ENCODE results near the gene ANXA4.

DNA sequence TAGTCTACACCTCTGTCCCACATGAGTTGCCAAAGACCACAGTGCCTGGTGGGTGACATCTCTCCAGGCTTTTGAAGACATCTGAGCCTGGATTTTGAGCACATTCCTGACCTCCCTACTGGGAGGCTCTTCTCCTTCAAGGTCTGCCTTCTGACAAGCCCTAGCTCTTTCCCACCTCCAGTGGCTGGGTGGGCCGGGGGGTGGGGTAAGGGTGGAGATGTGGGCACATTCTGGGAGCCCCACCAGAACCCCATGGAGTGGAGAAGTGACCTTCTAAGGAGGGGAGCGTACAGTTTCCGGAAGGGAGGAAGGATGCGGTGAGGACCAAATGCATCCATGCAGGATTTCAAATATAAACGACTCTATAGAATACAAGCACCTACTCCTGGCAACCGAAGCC is 27.9 kb upstream of the ANXA4 start:
- TF ChIP-seq, protein P1, sequence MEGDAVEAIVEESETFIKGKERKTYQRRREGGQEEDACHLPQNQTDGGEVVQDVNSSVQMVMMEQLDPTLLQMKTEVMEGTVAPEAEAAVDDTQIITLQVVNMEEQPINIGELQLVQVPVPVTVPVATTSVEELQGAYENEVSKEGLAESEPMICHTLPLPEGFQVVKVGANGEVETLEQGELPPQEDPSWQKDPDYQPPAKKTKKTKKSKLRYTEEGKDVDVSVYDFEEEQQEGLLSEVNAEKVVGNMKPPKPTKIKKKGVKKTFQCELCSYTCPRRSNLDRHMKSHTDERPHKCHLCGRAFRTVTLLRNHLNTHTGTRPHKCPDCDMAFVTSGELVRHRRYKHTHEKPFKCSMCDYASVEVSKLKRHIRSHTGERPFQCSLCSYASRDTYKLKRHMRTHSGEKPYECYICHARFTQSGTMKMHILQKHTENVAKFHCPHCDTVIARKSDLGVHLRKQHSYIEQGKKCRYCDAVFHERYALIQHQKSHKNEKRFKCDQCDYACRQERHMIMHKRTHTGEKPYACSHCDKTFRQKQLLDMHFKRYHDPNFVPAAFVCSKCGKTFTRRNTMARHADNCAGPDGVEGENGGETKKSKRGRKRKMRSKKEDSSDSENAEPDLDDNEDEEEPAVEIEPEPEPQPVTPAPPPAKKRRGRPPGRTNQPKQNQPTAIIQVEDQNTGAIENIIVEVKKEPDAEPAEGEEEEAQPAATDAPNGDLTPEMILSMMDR (IDR thresholded peaks at IDR 0.05): no peak
- no peak for TF ChIP-seq EP300 (IDR thresholded peaks at IDR 0.05)
- TF ChIP-seq POLR2A (IDR thresholded peaks at IDR 0.05; ENCODE audit: low read length): no peak
- no peak for TF ChIP-seq JUNB (IDR thresholded peaks at IDR 0.05)
- no peak for TF ChIP-seq EHF (CRISPR knock-in tag; IDR thresholded peaks at IDR 0.05)
- TF ChIP-seq RAD21 (conservative IDR thresholded peaks at IDR 0.05 in 1 of 2, IDR thresholded peaks at IDR 0.05 in 1 of 2): no peak
- no peak for TF ChIP-seq SREBF2 (IDR thresholded peaks at IDR 0.05)
- no peak for TF ChIP-seq HDAC2 (IDR thresholded peaks at IDR 0.05)
- TF ChIP-seq, protein P2, sequence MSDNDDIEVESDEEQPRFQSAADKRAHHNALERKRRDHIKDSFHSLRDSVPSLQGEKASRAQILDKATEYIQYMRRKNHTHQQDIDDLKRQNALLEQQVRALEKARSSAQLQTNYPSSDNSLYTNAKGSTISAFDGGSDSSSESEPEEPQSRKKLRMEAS (IDR thresholded peaks at IDR 0.05): no peak
- TF ChIP-seq, protein P3, sequence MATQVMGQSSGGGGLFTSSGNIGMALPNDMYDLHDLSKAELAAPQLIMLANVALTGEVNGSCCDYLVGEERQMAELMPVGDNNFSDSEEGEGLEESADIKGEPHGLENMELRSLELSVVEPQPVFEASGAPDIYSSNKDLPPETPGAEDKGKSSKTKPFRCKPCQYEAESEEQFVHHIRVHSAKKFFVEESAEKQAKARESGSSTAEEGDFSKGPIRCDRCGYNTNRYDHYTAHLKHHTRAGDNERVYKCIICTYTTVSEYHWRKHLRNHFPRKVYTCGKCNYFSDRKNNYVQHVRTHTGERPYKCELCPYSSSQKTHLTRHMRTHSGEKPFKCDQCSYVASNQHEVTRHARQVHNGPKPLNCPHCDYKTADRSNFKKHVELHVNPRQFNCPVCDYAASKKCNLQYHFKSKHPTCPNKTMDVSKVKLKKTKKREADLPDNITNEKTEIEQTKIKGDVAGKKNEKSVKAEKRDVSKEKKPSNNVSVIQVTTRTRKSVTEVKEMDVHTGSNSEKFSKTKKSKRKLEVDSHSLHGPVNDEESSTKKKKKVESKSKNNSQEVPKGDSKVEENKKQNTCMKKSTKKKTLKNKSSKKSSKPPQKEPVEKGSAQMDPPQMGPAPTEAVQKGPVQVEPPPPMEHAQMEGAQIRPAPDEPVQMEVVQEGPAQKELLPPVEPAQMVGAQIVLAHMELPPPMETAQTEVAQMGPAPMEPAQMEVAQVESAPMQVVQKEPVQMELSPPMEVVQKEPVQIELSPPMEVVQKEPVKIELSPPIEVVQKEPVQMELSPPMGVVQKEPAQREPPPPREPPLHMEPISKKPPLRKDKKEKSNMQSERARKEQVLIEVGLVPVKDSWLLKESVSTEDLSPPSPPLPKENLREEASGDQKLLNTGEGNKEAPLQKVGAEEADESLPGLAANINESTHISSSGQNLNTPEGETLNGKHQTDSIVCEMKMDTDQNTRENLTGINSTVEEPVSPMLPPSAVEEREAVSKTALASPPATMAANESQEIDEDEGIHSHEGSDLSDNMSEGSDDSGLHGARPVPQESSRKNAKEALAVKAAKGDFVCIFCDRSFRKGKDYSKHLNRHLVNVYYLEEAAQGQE (IDR thresholded peaks at IDR 0.05): no peak
- TF ChIP-seq SMC3 (IDR thresholded peaks at IDR 0.05): no peak
- TF ChIP-seq, protein P4, sequence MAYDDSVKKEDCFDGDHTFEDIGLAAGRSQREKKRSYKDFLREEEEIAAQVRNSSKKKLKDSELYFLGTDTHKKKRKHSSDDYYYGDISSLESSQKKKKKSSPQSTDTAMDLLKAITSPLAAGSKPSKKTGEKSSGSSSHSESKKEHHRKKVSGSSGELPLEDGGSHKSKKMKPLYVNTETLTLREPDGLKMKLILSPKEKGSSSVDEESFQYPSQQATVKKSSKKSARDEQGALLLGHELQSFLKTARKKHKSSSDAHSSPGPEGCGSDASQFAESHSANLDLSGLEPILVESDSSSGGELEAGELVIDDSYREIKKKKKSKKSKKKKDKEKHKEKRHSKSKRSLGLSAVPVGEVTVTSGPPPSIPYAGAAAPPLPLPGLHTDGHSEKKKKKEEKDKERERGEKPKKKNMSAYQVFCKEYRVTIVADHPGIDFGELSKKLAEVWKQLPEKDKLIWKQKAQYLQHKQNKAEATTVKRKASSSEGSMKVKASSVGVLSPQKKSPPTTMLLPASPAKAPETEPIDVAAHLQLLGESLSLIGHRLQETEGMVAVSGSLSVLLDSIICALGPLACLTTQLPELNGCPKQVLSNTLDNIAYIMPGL (CRISPR knock-in tag; IDR thresholded peaks at IDR 0.05; ENCODE audit: borderline replicate concordance): no peak
- no peak for TF ChIP-seq TFCP2L1 (CRISPR knock-in tag; IDR thresholded peaks at IDR 0.05)

All from A549 (cell line).